Stimulated activated naive CD4-positive, alpha-beta T cell (primary cell): ENCODE data around the gene GRPEL2.
A peak's percentile ranks its signal among the peaks of the same experiment; 100 is the strongest.
"Not testable (repeated sequence)": the region's sequence is repeated elsewhere in the genome, so short reads cannot be mapped to it uniquely, and the experiment has no call there.

Experiments
- DNase-seq, 6 experiments: peaks; one replicate each; lab custom pipeline; 2025; lab: John Stamatoyannopoulos, UW

The GRPEL2 gene

DNA sequence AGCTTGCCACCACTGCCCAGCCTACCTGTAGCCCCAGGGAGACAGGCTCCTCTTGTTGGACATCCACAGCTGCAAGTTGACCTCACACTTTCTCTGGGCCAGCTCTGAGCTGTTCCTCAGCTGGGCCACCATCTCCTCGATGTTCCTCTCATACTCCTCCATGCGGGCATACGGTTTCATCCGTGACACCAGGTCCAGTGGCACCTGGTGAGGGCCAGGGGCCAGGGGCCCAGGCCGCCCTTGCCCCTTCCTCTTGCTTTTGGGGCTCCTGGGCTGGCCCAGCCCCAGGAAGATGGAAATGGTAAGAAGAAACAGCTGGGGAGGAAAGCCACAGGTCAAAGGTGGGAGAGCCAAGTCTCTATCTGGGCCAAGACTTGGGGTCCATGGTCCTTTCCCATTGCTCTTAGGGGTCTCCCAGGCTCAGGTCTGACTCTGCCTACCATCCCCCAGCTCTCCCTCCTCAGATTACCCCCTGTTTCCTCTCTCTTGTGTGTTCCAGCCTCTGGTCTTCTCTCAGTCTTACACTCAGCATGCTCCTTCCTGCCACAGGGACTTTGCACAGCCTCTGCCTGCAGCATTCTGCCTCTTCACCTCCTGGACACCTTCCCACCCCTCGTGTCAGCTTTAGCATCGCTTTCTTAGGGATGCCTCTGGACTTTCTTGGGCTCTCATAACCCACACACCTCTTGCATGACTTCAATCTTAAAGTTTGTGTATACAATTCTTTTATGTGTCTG, 31.6 kb downstream of the GRPEL2 start:
- no peak for DNase-seq

DNA sequence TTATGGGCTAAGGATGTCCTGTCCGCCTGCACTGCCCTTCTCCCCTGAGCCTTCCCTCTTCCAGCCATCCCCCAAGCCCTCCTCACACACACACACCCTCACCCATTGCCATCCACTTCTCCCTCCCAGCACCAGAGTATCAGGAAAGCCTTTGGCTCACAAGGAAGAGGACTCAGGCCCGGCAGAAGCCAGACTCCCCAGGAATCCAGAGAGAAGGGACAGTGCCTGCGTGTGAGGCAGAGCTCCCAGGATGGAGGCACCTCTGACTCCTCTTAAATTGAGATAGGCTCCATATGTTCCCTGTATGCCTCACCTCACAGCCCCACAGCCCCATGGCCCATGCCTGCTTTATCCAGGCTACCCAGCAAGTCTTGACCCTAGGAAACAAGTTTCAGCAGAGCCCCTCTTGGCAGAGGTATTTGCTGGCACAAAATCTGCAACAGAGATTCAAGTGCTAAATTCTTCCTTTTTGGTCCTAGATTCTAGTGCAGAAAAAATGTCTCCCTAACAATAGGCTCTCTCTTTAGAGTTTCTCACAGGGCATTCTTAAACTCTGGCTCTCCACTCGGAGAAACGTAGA, 33.0 kb downstream of the GRPEL2 start:
- no peak for DNase-seq

DNA sequence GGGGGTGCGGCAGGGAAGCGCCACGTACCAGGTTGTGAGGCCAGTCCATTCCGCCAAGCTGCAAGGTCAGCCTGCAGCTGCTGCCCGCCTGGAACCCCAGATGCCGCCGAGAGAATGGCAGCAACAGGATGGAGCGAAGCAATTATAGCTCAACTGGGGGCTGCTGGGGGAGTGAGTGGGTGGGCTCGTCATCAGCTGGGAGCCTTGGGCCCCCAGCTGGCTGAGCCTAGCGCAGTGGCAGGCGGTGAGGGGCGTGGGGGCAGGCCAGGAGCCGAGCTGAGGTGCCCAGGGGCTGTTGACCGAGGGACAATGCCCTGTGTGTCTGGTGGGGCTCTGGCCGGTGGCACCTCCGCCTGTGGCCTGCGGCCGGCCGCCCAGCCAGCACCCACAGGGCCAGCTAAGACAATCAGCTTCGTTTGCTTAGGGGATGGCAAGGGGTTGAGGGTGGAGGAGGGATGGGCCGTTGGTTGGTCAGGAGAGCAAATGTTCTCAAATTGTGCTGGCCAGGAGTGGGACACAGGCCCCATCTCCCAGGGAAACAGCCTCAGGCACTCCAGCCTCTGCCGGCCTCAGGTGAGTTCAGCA, 34.0 kb downstream of the GRPEL2 start, which contains the start of gene IL17B:
Gene IL17B (minus strand): TSS at position 116 of the 585 bp plus-strand sequence. CDS start 67 bp downstream, at position 49.
- no peak for DNase-seq

DNA sequence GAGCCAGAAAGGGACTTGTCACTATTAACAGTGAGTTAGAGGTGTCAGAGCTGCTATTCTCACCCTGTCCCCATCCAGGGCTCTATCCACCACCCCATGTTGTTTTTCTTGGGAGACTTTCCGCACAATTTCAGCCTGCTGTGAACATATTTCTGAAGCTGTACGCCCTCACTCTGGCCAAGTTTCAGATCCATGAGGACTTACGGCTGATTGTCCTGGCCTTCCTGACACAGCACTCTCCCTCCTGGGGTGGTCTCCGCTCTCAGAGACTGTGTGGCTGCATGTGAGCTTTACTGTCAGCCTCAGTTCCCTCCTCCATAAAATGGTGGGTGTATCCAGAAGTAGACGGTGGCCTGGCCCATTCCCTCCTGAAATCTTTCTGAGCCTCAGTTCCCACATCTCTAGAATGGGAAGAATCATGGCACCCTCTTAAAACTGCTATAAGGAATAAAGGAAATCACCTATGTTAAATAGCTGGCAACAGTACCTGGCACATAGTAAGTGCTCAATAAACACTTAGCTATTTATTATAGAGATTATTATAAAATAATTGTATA, 34.6 kb downstream of the GRPEL2 start:
- no peak for DNase-seq

DNA sequence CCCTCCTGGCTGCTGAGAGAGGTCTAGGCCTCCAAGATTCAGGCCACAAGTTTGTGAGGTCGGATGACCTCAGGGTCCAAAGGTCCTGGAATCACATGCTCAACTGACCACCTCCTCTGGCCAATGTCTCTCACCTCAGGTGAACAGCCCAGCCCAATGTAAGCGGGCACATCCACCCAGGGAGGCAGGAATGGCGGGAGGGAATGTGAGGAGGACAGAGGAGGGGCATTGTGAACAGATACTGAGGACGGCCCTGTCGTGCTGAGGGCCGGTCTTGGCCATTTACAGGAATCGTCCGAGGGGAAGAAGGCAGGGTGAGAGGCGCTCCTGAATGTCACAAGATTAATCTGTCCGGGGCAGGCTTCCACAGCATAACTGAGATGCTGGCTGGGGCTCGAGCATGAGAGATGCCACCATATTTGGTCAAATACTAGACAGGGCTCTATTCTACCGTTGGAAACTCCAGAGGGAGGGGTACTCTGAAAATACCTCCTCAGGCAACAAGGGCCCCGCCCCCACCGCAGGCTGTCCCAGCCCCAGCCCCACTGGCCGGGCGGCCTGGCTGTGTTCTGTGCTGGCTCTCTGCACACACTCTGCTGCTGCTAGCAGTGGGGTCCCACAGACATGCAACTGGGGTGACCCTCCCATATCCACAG, 35.3 kb downstream of the GRPEL2 start:
- no peak for DNase-seq

DNA sequence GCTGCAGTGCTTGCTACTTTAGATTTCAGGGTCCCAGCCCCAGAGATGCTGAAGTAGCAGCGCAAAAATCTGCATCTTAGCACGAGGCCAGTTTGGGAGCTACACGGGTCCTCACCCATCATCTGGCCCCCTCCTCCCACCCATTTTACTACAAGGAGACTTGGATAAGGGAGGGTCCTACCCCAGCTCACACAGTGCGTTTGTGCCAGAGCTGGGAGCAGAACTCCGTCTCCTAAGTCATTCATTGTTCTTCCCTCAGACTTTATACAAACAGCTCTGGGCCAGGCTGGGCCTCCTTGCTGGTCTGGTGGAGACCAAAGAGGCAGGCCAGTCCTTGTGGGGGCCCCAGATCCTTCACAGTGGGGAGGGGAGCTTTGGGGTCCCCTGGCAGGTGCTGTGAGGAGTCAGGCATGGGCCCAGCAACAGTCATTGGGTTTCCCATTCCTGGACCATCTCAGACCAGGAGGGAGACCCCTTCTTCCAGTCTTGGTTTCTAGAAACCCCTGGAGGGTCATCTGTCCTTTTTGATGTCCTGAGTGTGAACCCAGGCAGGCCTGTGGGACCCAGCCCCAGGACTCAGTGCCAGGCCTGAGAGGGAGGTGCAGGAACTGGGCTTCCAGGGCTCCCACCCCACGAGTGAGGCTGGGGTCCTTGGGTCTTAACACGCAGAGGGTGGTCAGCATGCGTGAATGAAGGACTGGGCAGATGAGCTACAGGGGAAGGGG, 36.1 kb downstream of the GRPEL2 start:
- DNase-seq, result no peak

DNA sequence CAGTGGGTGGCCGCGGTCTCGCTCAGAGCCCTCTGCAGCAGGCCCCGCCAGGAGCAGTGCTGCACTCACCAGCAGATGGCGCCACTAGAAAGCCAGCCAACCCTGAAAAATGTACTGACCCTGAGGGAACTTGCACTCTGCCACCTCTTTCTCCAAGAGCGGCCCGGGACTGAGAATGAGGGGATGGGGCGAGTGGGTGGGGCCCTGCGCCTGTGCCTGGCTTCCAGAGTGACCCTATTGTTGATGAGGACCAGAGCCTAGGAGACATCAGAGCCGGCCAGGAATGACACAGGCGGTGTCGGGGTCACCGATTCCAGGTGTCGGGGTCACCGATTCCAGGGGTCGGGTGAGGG, 36.7 kb downstream of the GRPEL2 start:
- DNase-seq, result peak; percentile 27 to 76 (median 61)

DNA sequence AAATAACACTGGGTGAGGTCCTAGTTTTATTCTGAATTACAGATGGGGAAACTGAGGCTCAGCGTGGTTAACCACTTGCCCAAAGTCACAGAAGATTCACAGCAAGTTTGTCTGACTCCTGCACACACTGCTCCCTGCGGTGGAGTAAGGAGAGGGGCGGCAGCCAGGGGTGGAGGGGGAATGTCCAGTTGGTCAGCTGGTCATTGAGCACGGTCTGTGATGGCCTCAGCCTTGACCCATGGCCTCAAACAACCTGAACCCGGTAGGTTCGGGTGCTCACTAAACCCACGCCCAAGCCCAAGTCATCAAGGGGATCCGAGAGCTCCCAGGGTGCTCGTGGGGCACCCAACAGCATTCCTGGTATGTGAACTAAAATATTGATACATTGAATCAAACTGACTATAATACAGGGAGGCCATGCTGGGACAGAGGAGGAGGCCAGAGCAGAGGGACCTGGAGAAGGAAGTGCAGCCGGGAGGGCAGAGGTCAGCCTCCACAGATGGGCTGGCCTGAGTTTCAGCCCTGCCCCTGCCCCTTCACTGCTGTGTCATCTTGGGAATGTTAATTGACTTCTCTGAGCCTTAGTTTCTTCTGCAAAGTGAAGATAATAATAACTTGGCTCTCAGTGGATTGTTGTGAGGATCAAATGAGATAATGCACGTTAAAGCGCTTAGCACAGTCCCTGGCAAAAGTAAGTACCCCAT, 37.4 kb downstream of the GRPEL2 start:
- no peak for DNase-seq

DNA sequence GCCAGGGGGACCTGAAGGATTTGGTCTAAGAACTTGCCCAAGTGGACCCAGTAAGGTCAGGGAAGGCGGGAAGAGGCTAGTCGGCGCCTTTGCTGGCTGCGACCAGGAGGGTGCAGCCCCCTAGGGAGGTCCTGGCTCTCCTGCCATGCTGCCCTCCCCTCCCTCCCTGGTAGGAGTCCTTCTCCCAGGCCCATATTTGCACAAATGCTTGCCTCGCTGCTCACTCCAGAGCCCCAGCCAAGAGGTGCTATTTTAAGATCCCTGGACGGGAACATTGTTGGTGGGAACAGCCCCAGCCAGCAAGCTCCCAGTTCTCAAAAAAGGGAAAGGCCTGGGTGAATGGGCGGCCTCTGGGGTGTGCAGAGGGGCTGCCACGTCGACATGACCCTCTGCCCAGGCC, 38.1 kb downstream of the GRPEL2 start:
- no peak for DNase-seq

DNA sequence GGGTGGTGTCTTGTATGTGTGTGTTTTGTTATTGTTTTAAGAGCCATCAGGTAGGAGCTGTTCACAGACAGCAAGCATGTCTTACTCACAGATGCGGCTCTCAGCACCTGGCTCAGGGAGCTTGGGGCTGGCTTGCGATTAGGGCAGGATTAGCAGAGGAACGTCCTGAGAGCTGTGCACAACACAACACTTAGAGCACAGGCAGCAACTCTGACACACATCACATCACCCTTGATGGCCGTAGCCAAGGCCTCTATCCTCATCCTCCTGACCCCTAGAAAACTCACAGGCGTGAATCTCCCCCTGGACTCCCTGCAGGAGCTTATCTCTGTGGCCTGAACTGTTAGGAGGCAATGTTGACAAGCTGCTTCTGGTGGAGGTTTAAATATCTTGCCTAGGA, 40.9 kb downstream of the GRPEL2 start:
- DNase-seq, result no peak

DNA sequence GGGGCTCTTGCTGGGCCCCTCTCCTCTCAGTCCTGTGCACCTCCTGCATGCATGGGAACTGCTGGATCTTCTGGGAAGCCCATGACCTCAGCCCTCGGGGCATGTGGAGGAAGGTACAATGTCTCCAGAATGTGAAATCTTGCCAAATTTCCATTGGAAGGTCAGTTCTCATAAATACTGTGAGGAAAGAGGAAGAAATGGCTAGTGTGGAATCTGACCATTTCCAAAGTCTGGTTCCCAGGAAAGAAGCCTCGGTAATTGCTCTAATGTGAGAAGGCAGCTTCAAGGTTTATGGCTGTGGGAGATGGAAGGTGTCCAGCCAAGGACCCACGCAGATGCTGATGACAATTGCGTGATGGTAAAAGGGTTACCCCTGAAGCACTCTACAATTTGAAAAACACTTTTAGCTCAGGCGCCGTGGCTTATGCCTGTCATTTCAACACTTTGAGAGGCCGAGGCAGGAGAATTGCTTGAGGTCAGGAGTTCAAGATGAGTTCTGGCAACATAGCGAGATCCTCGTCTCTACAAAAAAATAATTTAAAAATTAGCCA, 41.9 kb downstream of the GRPEL2 start:
- no peak for DNase-seq

DNA sequence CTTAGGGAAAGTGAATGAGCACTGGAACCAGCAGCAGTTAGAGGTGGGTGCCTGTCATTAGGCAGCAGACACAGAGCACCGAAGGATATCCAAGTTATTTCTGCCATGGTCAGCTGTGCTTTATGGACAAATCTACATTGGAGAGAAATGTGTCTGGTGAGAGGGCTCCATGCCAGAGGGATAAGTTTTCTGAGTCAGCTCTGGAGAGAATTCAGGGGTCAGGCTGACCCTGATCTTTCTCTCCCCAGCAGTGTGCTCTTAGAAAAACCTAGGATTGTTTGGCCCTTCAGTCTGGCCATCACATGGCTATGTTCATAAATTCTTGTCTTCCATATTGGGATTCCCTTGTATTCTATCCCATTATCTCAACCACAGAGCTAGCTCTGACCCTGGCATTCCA, 42.7 kb downstream of the GRPEL2 start:
- DNase-seq, result no peak

DNA sequence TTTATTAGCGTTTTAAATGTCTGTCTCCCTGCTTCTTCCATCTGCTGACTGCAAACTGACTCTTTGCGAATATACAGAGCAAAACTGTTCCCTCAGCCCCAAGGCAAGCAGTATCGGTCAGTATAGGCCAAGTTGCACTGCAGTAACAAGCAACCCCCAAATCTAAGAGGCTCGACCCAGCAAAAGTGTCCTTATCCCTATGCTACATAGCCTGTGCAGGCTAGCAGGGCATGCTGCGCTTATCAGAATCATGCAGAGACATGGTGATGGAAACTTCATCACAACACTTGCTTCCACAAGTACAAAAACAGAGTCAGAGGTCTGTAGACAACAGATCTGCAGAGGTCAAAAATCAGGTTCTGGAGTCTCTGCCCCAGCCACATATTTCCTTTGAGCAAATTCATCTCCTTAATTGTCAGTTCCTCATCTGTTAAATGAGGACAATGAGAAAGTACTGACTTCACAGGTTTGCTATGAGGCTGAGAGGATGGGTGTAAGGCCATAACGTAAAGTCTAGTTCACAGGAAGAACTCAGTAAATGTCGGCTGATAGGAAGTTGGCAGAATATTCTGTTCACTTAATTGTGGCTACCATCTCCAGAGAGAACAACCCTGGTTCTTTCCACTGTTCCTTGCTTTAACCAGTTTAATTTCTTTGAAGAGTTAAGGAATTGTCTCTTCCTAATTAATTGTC, 43.3 kb downstream of the GRPEL2 start:
- no peak for DNase-seq

DNA sequence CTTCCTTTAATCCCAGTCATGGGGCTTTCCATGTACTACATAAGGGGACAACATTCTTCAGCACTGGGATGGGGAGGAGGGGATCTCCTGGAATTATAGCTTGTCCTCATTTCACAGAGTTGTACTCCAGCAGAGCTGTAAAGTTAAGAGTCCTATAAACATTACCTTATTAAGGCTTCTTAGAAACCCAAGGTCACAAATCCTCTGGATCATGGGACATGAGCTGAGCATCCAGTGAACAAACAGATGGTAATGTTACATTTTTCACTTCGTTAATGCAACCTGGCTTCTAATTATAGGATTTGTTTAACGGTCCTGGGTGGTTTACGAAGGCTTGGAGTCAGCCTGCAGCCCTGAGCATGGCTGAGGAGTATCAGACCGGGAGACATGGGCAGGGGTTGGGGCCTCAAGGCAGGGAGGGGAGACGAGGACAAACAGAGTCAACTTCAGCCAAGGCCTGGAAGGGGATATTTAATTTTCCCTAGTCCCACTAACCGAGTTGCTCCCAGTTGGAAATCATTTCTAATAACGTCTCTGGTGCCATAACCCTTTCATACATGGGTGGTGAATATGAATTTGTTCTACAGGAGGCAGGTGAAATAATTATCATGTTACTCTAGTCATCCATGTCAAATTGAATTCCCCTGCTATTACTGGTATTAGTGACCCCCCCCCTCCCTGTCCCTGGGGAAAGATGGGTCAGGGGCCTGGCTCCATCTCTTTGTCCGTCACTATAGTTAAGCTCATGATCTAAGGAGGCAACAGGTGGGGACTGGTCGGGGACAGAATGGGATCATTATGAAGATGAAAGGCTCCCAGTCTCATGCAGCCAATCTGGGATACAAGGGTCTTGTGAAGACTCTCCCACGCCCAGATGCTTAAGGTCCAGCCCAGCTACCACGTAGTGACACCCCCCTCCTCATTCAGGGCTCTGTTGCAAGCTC, 44.5 kb downstream of the GRPEL2 start:
- no peak for DNase-seq

DNA sequence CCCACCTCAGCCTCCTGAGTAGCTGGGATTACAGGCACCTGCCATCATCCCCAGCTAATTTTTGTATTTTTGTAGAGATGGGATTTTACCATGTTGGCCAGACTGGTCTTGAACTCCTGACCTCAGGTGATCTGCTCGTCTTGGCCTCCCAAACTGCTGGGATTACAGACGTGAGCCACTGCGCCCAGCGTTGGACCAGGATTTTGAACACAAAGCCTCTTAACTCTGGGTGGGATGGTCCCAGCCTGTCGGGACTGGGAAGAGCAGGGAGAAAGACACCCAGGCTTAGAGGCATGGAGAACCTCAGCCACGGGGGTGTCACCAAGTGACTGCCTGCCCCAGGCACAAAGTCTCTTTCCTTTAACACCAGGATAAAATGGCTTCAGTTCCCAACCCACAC, 45.8 kb downstream of the GRPEL2 start:
- not testable (repeated sequence) for DNase-seq

DNA sequence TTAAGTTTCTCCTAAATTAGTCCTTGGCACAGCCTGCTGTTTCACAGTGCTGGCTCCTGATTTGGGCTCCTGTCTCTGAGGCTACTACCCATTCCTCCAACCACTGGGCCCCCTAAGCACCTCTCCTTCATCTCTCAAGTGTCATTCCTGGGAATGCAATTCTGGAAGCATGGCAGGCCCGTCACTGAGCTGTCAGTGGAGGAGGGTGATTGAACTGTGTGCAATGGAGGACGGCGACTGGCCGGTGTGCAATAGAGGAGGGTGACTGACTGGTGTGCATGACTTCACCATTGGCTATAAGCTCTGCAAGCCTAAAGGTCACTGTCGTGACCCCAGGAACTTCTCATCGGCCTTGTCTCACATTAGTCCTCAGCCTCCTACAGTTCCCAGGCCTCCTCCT, 46.2 kb downstream of the GRPEL2 start:
- DNase-seq, result no peak

DNA sequence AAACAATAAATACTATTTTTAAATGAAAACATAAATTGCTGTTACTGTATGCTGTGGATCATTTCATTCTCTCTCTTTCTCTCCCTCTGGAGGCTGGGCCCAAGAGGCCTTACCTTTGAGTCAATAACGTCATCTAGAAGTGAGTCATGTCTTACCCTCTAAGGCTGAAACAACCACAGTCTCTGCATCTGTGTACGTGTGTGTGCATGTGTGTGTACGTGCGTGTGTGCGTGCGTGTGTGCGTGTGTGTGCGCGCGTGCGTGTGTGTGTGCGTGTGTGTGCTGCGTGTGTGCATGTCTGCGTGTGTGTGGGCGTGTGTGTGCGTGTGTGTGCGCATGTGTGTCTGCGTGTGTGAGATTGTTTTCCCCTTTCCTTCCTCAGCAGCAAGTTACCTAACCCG, 47.4 kb downstream of the GRPEL2 start:
- DNase-seq, result no peak

DNA sequence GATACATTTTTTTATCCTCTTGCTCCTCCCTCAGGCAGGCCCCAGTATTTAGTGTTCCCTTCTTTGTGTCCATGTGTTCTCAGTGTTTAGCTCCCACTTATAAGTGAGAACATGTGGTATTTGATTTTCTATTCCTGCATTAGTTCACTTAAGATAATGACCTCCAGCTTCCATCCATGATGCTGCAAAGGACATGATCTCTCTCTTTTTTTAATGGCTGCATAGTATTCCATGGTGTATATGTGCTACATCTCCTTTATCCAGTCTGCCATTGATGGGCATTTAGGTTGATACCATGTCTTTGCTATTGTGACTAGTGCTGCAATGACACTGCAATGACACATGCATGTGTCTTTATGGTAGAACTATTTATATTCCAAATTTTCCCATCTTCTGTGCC, 49.7 kb downstream of the GRPEL2 start:
- DNase-seq, result not testable (repeated sequence)

DNA sequence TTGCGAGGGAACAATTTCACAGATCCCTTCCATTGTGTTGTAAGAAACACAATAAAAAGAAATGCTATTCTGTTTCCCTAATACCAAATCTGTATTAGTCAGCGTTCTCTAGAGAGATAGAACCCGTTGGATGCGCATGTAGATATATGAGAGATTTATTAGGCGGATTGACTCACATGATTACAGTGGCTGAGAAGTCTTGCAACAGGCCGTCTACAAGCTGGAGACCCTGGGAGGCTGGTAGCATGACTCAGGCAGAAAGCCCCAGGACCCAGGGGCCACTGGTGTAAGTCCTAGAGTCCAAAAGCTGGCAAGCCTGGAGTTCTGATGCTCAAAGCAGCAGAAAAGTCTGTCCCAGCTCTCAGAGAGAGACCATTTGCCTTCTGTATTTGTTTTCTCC, 52.2 kb downstream of the GRPEL2 start:
- no peak for DNase-seq
